C4-2B (cell line): Measurements from ENCODE around the gene ERC2.

ENCODE experiments used
- ZFX ChIP-seq: fragments of 450-650 bp; IDR thresholded peaks from 2 replicates; pipeline ENCODE4 v1.6.1; 2017
- TF ChIP-seq, protein P1 (sequence below): fragments of 450-650 bp; conservative IDR thresholded peaks from 2 replicates; pipeline ENCODE4 v1.5.1; 2017; ENCODE audit warnings: mild to moderate bottlenecking

DNA sequence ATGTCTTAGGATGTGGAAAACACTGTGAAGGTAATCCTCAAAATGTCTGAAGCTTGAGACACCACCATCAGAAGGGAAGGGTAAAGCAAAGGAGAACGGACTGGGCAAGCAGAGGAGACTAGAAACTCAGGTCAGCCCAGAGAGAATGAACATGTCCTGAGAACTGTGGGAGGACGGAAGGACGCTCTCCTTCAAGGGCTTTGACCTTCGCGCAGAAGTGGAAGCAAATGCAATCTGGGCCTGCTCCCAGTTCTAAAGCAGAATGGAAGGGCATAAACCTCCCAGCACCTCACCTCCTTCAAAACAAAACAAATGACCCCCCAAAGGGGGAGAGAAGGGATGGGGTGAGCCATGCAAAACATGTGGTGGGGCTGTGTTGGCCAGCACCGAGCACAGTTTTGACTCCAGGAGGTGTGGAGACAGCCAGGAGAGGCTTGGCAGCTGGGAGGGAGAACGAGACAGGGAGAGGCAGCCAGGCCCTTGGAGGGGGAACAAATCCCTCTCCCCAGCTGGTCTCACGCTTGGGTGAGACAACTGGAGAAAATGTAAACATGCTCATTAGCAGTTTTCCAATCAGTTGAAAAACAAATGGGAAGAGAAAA lies 758.8 kb downstream of the ERC2 start:
- TF ChIP-seq, protein P1, sequence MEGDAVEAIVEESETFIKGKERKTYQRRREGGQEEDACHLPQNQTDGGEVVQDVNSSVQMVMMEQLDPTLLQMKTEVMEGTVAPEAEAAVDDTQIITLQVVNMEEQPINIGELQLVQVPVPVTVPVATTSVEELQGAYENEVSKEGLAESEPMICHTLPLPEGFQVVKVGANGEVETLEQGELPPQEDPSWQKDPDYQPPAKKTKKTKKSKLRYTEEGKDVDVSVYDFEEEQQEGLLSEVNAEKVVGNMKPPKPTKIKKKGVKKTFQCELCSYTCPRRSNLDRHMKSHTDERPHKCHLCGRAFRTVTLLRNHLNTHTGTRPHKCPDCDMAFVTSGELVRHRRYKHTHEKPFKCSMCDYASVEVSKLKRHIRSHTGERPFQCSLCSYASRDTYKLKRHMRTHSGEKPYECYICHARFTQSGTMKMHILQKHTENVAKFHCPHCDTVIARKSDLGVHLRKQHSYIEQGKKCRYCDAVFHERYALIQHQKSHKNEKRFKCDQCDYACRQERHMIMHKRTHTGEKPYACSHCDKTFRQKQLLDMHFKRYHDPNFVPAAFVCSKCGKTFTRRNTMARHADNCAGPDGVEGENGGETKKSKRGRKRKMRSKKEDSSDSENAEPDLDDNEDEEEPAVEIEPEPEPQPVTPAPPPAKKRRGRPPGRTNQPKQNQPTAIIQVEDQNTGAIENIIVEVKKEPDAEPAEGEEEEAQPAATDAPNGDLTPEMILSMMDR: no peak
- no peak for TF ChIP-seq ZFX
